PC-9 (cell line): ENCODE data around the gene FCN2. TPM values are rescaled to one million over a fixed set of nuclear protein-coding genes. Genes with fewer than 3 reads are reported as not detected.

Source experiments
- BruUV-seq: library from RNA; stranded (reverse); fragments of 400-500 nt; replicated peaks from 2 replicates; lab custom pipeline; 2021; lab: Mats Ljungman, UMichigan
- CTCF ChIA-PET: fragments of 300-600 bp; sonication (Branson Sonifier 250); formaldehyde crosslinking; loops from one replicate; lab custom pipeline; 2022; ENCODE audit warnings: antibody characterized with exemption; lab: Charles Lee
- POLR2A ChIA-PET: fragments of 300-600 bp; sonication (Branson Sonifier 250); formaldehyde crosslinking; loops from one replicate; lab custom pipeline; 2022; ENCODE audit warnings: antibody characterized with exemption; ENCODE audit not compliant: unreplicated experiment; lab: Charles Lee
- DNase-seq, 2 experiments: peaks; one replicate each; pipeline versions ENCODE4 v3.0.0 to v3.0.0-alpha.2; 2015 to 2022; ENCODE audit warnings: mixed read lengths in 1 of 2
- H2AFZ ChIP-seq: fragments of 200-600 bp; sonication (generic); 2 replicates; pipeline ENCODE4 v1.8.1; 2017; ENCODE audit warnings: antibody characterized with exemption
- H3F3A ChIP-seq: fragments of 200-600 bp; sonication (generic); 2 replicates; pipeline ENCODE4 v1.8.1; 2017; ENCODE audit warnings: antibody characterized with exemption, mild to moderate bottlenecking, low read depth; ENCODE audit not compliant: insufficient read depth
- H3K27ac ChIP-seq: fragments of 200-600 bp; sonication (generic); 2 replicates; pipeline ENCODE4 v1.6.1; 2016; ENCODE audit warnings: mixed run types
- H3K27me3 ChIP-seq: fragments of 200-600 bp; sonication (generic); 2 replicates; pipeline ENCODE4 v1.6.1; 2016; ENCODE audit warnings: low read depth, mixed run types; ENCODE audit not compliant: insufficient read depth
- H3K36me3 ChIP-seq: fragments of 200-600 bp; sonication (generic); 2 replicates; pipeline ENCODE4 v1.6.1; 2016; ENCODE audit warnings: low read depth, mixed run types
- H3K4me1 ChIP-seq: fragments of 200-600 bp; sonication (generic); replicated peaks from 2 replicates; pipeline ENCODE4 v1.6.1; 2016; ENCODE audit warnings: mixed run types; ENCODE audit not compliant: insufficient read depth
- H3K4me2 ChIP-seq: fragments of 200-600 bp; sonication (generic); 2 replicates; pipeline ENCODE4 v1.6.1; 2017; ENCODE audit warnings: mixed run types
- H3K4me3 ChIP-seq: fragments of 200-600 bp; sonication (generic); 2 replicates; pipeline ENCODE4 v1.6.1; 2016; ENCODE audit warnings: mixed run types
- H3K79me2 ChIP-seq: fragments of 200-600 bp; sonication (generic); 2 replicates; pipeline ENCODE4 v1.6.1; 2017; ENCODE audit warnings: low read depth, mixed run types
- H3K9me2 ChIP-seq: fragments of 200-600 bp; sonication (generic); 2 replicates; pipeline ENCODE4 v1.8.1; 2017; ENCODE audit warnings: mild to moderate bottlenecking; ENCODE audit not compliant: insufficient read depth
- H3K9me3 ChIP-seq: fragments of 200-600 bp; sonication (generic); 2 replicates; pipeline ENCODE4 v1.8.1; 2016; ENCODE audit warnings: low read depth; ENCODE audit not compliant: insufficient read depth
- H4K20me1 ChIP-seq: fragments of 200-600 bp; sonication (generic); 2 replicates; pipeline ENCODE4 v1.8.1; 2017; ENCODE audit not compliant: insufficient read depth
- EZH2 ChIP-seq: fragments of 200-600 bp; sonication (generic); IDR thresholded peaks from 2 replicates; pipeline ENCODE4 v1.8.0; 2017; ENCODE audit warnings: antibody characterized with exemption, low read depth
- intact Hi-C: fragments of 100-400 bp; cut with micrococcal nuclease; formaldehyde crosslinking; loops from one replicate; pipeline ENCODE4 v1.10.0; 2022; ENCODE audit not compliant: unreplicated experiment
- total RNA-seq: library from RNA; stranded (reverse); gene quantifications from 2 replicates; pipeline ENCODE4 v1.2.3, GENCODE V29; 2021
- TF ChIP-seq, protein P1 (sequence below): fragments of 200-600 bp; sonication (generic); conservative IDR thresholded peaks from 2 replicates; pipeline ENCODE4 v1.6.1; 2017; ENCODE audit warnings: mixed run types, antibody characterized with exemption, mild to moderate bottlenecking, moderate library complexity

Gene FCN2
- total RNA-seq, 1 experiment from 2014 or later: not detected

DNA sequence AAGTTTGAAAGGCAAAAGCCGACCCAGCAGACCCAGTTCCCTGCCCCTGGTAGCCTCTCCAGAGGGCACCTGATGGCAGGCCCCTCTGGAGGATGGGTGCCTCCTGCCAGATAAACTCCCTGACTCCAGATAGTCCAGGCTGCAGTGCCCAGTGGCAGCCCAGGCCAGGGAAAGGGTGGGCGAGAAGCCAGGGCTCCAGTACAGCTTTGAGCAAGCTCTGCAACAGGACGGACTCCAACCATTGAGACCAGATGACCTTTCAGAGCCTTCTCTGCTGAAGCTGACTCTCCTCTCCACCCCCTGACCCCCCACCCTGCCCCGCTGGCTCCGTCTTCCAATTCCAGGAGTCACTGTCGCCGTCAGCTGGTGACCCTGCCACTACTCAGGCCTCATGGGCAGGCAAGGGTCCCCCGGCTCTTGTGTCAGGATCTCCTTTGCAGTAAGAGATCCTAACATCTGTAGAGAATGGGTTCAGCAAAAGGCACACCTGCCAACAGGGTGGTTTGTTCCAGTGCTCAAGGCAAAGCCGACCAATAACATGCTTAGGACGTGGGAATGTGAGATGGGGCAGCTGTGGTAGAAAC, 52.6 kb downstream of the FCN2 start:
- no peak for TF ChIP-seq EZH2
- TF ChIP-seq, protein P1, sequence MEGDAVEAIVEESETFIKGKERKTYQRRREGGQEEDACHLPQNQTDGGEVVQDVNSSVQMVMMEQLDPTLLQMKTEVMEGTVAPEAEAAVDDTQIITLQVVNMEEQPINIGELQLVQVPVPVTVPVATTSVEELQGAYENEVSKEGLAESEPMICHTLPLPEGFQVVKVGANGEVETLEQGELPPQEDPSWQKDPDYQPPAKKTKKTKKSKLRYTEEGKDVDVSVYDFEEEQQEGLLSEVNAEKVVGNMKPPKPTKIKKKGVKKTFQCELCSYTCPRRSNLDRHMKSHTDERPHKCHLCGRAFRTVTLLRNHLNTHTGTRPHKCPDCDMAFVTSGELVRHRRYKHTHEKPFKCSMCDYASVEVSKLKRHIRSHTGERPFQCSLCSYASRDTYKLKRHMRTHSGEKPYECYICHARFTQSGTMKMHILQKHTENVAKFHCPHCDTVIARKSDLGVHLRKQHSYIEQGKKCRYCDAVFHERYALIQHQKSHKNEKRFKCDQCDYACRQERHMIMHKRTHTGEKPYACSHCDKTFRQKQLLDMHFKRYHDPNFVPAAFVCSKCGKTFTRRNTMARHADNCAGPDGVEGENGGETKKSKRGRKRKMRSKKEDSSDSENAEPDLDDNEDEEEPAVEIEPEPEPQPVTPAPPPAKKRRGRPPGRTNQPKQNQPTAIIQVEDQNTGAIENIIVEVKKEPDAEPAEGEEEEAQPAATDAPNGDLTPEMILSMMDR: no peak
- Histone ChIP-seq H3K27me3 (peaks cover 96% of the 10 kb centered on the region), H4K20me1 (no peaks in the 10 kb centered on the region), H3K4me1 (no peaks in the 10 kb centered on the region), H3K27ac (no peak overlapping the region), H3K4me3 (no peak overlapping the region), H3K9me2 (no peaks in the 10 kb centered on the region), H3K79me2 (no peaks in the 10 kb centered on the region), H3K4me2 (no peak overlapping the region), H3F3A (no peaks in the 10 kb centered on the region), H2AFZ (no peak overlapping the region), H3K36me3 (no peaks in the 10 kb centered on the region), H3K9me3 (no peaks in the 10 kb centered on the region)
- no peak for DNase-seq
- CTCF ChIA-PET: no interaction called here
- intact Hi-C loops: no loop called here
- POLR2A ChIA-PET: no interaction called here
- no TSS peak for BruUV-seq

DNA sequence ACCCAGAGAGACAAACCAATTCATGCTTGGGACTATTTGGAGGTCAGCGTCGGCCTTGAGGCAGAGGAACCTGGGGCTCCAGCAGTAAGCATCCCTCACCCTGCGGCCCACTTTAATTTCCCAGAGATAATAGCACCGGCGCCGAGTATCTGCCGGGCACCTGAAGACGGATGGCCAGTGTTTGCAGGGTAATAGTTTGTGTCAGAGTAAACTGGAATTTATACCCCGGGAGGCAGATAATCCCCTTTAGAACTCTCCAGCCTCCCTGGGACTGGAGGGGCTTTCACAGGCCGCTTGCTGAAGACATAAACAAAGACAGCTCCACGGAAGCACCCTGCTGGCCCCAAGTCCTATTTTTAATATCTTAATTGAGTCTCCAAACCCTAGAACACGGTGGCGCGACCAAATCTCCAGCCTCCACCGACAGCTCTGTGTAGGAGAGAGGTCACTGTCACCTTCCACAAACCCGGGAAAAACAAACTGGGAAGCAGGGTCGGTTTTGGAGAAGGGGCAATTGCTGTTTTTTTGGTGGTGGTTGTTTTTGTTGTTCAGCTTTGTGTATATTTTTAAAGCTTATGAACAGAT, 54.5 kb downstream of the FCN2 start:
- Histone ChIP-seq H4K20me1 (no peaks in the 10 kb centered on the region), H3K36me3 (no peaks in the 10 kb centered on the region), H3K4me1 (no peaks in the 10 kb centered on the region), H3K9me3 (no peaks in the 10 kb centered on the region), H2AFZ (no peak overlapping the region), H3K27me3 (peaks cover 96% of the 10 kb centered on the region), H3K27ac (no peak overlapping the region), H3K4me2 (no peak overlapping the region), H3K79me2 (no peaks in the 10 kb centered on the region), H3K4me3 (no peak overlapping the region), H3K9me2 (no peaks in the 10 kb centered on the region), H3F3A (no peaks in the 10 kb centered on the region)
- DNase-seq: no peak
- ChIA-PET CTCF (no interaction called here), POLR2A (no interaction called here)
- intact Hi-C loops: no loop called here
- BruUV-seq: no TSS peak
- TF ChIP-seq, protein P1: no peak

DNA sequence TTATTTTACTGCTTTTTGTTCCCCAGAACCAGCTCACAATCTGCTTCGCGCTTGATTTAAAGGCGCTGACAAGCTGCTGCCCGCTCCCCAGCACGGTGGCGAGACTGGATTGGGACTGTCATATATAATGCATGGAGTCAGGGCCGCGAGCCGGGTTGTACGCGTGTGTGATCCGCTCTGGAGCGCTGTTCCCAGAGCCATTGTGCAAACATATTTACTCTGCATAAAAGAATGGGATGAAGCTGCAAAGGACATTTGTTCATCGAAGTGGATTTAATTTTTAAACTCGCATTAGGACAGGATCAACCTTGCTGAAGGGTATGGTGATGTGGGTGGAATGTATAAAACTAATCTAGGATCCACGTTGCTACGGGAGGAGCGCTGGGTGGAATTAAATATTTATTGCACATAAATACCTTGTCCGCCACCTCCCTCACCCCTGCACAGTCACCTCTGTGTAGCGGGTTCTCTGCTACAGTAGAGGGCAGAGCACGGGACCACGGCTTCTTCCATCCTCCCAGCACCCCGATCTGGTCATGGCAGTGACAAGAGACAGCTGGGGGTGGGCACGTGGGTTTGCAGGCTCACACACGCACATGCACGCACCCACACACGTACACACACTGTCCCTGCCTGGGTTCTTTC, 55.2 kb downstream of the FCN2 start:
- H3F3A ChIP-seq: no peaks in the 10 kb centered on the region
- POLR2A ChIA-PET: no interaction called here
- no peak overlapping the region for H2AFZ ChIP-seq
- peaks cover 100% of the 10 kb centered on the region for H3K27me3 ChIP-seq
- no peaks in the 10 kb centered on the region for H3K36me3 ChIP-seq
- no peak overlapping the region for H3K4me3 ChIP-seq
- H3K4me1 ChIP-seq: no peaks in the 10 kb centered on the region
- H3K27ac ChIP-seq: no peak overlapping the region
- intact Hi-C loops: no loop called here
- H3K9me3 ChIP-seq: no peaks in the 10 kb centered on the region
- BruUV-seq: no TSS peak
- no peak for DNase-seq
- no peaks in the 10 kb centered on the region for H3K9me2 ChIP-seq
- CTCF ChIA-PET: interaction anchor here (0.6 kb wide), 1 partner anchor 72 kb away, joined by 3 read pairs; no protein-coding TSS in a partner anchor
- H4K20me1 ChIP-seq: no peaks in the 10 kb centered on the region
- no peak for TF ChIP-seq EZH2
- TF ChIP-seq, protein P1: no peak
- H3K79me2 ChIP-seq: no peaks in the 10 kb centered on the region
- H3K4me2 ChIP-seq: no peak overlapping the region
